GM23248 (cell line): ENCODE measurements around the gene DDX47.

Experiments
- EZH2 ChIP-seq: fragments of 200-600 bp; sonication (generic); IDR thresholded peaks from 2 replicates; pipeline ENCODE4 v1.6.1; 2018; ENCODE audit warnings: antibody characterized with exemption, mild to moderate bottlenecking; ENCODE audit not compliant: insufficient read depth, poor library complexity, severe bottlenecking
- EZH2phosphoT487 ChIP-seq: fragments of 200-600 bp; sonication (generic); IDR thresholded peaks from 2 replicates; pipeline ENCODE4 v1.6.1; 2018; ENCODE audit warnings: antibody characterized with exemption, moderate library complexity, mild to moderate bottlenecking, low read depth; ENCODE audit not compliant: insufficient read depth

GRCh38 chr12:12821975-12822374 is 8.8 kb downstream of the DDX47 start:
- TF ChIP-seq EZH2 (no peak), EZH2phosphoT487 (no peak)
